Measurements from ENCODE around the gene TM4SF5.
"Not testable (repeated sequence)": the region's sequence is repeated elsewhere in the genome, so short reads cannot be mapped to it uniquely, and the experiment has no call there.

The TM4SF5 gene

GRCh38 chr17:4795168-4795567 is 23.5 kb downstream of the TM4SF5 start:
- no peak for DNase-seq

DNA sequence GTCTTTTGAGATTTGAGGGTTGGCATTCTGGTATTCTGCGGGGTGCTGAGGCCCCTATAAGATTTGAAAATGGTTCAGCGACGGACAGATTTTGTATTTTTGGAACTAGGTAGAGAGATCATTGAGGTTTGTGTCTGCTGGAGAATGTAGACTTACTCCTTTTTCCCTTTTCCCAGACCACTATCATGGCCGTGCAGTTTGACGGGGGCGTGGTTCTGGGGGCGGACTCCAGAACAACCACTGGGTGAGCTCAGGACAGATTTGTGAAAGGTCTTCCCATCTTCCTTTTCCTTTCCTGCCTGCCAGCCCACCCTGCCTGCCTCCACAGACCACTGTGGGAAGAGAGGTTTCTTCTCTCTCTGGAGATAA is 24.9 kb downstream of the TM4SF5 start:
- DNase-seq, result peak; percentile 57

DNA sequence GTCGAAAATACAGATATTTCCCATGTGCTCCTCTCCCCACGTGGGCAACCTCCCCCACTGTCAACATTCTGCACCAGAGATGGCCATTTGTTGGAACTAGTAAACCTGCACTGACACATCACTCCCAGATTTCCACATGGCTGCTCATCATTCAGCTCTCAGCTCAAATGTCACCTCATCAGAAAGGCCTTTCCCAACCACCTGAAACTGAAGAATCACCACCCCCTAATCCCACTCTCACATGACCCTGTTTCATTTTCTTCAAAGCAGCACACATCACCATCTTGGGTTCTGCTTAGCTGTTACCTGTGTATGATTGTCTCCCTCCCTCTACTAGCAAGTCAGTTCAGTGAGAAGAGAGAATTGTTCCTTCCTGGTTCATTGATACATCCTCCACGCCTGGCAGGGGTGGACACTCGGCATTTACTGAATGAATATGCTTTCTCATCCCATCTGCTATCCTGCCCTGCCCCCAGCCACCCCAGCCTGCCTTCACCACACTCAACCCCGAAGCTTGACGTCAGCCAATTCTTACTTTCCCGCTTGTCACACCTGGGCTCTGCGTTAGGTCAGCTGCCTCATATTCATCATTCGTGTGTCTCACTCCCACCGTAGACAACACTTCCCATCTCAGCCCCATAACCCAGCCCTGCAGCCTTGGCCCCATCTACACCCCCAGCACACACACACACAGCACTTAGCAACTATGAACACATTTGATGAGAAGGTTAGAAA is 28.9 kb downstream of the TM4SF5 start:
- no peak for DNase-seq

GRCh38 chr17:4802228-4802627 is 30.5 kb downstream of the TM4SF5 start, which contains the start of gene C17orf114:
TSS of gene C17orf114 (minus strand) at chr17:4802328.
- no peak for DNase-seq

GRCh38 chr17:4806456-4806776 is 34.7 kb downstream of the TM4SF5 start:
- DNase-seq, result peak; percentile 30

DNA sequence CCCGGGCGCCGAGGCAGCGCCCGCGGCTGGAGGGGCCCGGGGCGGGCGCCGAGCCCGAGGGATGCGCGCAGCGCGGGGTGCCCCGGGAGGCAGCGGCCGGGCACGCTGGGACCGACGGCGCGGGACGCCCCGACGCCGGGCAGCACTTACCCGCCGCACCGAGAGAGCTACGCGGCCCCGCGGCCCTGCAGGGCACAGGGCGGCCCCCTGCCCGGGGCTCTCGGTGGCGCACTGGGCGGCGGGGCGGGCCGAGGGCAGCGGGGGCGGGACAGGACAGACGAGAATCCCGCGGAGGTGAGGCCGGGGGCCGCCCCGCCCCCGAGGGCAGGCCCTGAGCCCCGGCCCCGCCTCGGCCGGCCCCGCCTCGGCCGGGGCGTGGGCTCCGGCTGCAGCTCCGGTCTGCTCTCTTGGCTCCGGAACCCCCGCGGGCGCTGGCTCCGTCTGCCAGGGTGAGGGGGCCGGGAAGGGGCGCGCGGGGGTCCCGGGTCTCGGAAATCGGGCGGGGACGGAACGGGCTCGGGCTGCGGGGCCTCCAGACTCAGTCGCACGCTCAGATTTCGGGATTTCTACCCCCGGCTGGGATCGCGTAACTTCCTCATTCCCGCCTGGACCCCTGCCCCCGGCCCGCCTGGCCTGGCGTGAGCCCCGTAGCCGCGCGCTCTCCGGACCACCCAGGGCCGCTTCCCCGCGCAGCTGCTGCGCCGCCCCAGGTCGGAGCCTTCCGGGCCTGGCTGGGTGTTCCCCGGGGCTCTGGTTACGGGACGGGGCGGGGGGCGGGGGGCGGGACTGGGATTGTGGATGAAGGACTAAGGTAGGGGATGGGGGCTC is 35.3 kb downstream of the TM4SF5 start, which contains the start of gene PLD2:
Gene PLD2, plus strand, starts transcription at position 376 of the 828 bp plus-strand sequence. CDS start 621 bp downstream, outside the sequence.
- peak; percentile 91 for DNase-seq

DNA sequence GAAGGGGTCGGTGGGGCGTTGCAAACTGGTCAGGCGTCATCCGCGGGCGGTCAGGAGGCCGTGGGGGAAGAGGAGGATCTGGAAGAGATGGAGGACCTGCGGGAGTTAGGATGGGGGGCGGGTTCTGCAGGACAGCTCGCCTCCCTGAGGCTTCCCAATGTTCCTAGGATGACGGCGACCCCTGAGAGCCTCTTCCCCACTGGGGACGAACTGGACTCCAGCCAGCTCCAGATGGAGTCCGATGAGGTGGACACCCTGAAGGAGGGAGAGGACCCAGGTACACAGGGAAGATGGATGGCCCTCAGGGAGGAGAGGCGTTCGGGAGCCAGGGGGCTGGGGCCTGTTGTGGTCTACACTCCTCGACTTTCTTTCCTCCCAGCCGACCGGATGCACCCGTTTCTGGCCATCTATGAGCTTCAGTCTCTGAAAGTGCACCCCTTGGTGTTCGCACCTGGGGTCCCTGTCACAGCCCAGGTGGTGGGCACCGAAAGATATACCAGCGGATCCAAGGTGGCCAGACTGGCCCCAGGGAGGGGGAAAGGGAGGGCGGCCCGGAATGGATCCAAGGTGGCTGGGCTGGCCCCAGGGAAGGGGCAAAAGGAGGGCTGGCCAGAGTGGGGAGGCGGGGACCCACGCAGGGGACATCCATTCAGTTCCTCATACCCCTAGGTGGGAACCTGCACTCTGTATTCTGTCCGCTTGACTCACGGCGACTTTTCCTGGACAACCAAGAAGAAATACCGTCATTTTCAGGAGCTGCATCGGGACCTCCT is 36.1 kb downstream of the TM4SF5 start:
- no peak for DNase-seq

DNA sequence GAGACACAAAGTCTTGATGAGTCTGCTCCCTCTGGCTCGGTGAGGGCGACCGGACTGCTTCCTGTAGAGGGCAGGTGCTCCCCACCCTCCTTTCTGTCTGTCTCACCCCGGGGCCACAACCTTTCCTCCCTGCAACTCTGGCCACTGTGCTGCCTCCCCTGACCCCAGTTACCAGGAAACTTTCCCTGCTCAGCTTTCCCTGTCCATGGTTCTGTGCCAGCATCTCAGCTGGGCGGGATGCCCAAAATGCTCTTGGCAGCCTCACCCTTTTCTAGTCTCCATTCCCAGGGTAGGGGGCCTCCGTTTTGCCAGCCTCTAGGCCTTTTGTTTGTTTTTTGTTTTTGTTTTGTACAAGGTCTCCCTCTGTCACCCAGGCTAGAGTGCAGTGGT is 36.7 kb downstream of the TM4SF5 start:
- no peak for DNase-seq

DNA sequence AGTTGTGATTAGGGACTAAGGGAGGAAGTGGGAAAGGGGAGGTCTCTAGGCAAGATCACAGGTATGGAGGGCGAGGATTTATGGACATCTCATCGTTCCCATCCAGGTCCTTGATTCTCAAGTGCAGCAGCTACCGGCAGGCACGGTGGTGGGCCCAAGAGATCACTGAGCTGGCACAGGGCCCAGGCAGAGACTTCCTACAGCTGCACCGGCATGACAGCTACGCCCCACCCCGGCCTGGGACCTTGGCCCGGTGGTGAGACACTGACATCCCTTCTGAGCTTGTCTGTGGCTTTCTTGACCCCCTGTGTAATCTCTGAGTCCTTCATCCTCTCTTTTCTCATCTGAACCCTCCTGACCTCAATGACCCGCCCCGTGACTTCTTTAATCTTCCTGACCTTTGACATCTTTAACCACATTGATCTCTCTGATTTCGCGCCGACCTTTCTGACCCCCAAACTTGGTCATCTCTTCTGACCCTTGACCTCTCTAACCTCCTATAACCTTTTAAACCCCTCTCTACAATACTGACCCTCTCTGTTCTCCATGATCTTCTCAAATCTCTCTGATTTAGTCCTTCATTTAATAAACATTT is 39.1 kb downstream of the TM4SF5 start:
- DNase-seq, result no peak

GRCh38 chr17:4811471-4811870 is 39.8 kb downstream of the TM4SF5 start:
- DNase-seq, result no peak

DNA sequence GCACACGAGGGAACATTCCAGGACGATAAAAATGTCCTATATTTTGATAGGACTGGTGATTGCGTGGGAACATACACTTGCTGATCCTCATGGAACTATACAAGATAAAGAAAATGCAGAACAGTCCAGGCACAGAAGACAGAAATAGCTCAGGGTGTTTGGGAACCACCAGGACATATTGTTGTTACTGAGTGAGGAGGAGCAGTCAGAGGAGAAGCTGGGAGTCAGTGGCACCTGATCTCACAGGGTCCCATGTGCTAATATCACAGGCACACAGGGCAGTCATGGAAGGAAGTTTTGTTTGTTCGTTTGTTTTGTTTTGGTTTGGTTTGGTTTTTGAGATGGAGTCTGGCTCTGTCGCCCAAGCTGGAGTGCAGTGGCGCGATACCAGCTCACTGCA is 41.0 kb downstream of the TM4SF5 start:
- DNase-seq, result no peak

DNA sequence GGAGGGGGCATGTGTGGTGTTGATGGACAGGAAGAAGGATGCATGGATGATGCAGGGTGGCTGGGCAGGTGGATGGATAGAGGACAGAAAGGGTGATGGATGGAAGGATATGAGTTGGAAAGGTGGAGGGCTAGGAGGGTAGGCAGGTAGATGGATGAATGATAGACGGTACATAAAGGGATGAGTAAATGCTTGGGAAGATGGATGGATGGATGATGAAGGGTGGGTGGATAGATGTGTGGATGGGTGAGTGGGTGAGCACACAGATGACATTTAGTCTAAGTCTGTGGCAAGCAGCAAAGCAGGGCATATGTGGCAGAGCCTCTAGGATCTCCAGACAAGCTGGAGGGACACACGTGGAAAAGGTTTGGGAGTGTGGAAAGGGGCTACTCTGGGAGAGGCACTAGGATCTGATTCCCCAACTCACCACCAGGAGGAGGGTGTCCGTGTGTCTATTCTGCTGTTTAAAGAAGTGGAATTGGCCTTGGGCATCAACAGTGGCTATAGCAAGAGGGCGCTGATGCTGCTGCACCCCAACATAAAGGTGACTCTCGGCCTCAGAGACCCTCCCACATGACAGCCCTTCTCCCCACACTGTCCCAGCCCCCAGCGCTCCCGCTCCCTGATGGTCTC is 43.5 kb downstream of the TM4SF5 start:
- DNase-seq, result no peak

DNA sequence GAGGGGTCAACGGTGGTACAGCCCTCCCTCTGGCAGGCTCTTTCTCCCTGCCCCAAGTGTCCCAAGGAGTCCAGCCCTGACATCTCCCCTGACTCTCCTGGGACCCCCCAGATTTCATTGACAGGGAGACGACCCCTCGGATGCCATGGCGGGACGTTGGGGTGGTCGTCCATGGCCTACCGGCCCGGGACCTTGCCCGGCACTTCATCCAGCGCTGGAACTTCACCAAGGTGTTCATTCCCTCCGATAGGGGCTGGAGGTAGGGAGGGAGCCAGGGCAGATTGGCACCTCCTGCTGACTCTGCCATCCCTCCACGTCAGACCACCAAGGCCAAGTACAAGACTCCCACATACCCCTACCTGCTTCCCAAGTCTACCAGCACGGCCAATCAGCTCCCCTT is 45.1 kb downstream of the TM4SF5 start:
- no peak for DNase-seq

GRCh38 chr17:4818276-4818675 is 46.6 kb downstream of the TM4SF5 start:
- DNase-seq, result no peak

DNA sequence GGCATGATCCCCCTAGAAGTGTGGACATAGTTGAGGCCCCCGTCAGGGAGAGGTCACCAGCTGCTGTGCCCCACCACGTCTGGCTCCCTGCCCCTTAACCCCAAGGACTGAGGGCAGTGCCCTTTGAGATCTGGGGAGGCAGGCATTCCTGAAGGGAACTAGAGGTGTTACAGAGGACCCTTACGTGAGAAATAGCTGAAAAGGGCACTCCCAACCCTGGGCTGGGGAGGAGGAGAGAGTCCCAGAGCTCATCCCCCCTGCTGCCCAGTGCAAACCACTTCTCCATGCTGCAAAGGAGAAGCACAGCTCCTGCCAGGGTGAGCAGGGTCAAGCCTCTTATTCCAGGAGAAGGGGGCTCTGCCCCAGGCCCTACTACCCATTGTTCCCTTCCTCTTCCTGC is 51.1 kb downstream of the TM4SF5 start:
- DNase-seq, result no peak

DNA sequence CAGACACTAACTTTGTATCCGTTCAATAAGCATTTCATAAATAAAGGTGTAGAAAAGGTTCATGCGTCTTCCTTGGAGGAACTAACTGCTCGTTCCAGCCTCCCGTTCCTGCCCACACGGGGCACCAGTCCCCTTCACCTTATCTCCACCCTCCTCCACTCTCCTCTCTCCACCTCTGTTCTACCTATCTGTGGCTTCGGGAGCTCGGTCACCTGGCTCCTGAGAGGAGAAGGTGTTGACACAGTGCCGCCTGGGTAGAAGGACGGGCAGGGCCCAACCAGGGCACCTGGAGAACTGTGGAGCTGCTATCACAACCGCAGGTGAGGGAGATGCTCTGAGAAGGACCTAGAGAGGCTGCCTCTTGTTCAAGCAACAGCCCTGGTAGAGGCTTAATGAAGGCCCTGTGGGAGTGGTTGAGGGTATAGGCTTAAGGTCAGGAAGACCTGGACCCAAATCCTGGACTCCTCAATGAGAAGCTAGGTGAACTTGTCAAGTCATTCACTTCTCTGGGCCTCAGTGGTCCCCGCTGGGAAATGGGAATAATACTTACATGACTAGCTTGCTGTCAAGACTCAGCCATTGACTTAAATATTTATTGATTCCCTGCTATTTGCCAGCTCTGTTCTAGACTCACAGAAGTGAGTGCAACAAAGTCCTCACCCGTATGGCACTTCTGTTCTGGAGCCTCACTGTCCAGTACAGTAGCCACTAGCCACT is 51.8 kb downstream of the TM4SF5 start:
- no peak for DNase-seq

- no peak for DNase-seq
These were observed 55.7 kb downstream of the TM4SF5 start for GRCh38 chr17:4827399-4827798.

DNA sequence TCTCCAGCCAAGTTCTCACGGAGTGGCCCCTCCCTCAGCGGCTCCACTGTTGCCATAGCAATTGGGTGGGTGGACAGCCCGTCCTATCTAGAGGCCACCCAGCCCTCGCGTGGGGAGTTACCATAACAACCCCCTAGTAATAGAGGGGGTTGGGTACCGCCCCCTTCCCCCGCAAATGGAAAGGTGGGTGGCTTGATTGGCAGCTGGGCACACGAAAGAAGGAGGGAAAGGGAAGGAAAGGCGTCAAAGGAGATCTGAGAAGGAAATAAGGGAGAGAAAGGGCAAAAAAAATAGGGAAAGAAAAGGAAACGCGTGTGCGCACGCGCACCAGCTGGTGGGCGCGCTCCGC is 61.1 kb downstream of the TM4SF5 start:
- DNase-seq, result not testable (repeated sequence)
